MM.1S (cell line): ENCODE measurements around the gene TCF7L2.

Source experiments
- DNase-seq: peaks from one replicate; pipeline ENCODE4 v3.0.0-alpha.2; 2015
- H2AFZ ChIP-seq: fragments of 300-600 bp; sonication (generic); 2 replicates; pipeline ENCODE4 v1.6.0; 2016; ENCODE audit warnings: antibody characterized with exemption, low read length
- H3F3A ChIP-seq: fragments of 300-600 bp; sonication (generic); 2 replicates; pipeline ENCODE4 v1.6.1; 2016; ENCODE audit warnings: mild to moderate bottlenecking, antibody characterized with exemption, low read length, moderate library complexity, mixed read lengths; ENCODE audit not compliant: insufficient read depth
- H3K27ac ChIP-seq: fragments of 300-600 bp; sonication (generic); 2 replicates; pipeline ENCODE4 v1.5.1; 2016; ENCODE audit warnings: mild to moderate bottlenecking, low read length
- H3K27me3 ChIP-seq: fragments of 300-600 bp; sonication (generic); replicated peaks from 2 replicates; pipeline ENCODE4 v1.6.0; 2016; ENCODE audit warnings: low read length; ENCODE audit not compliant: insufficient read depth
- H3K36me3 ChIP-seq: fragments of 300-600 bp; sonication (generic); replicated peaks from 2 replicates; pipeline ENCODE4 v1.6.1; 2016; ENCODE audit warnings: mild to moderate bottlenecking, low read length, mixed read lengths; ENCODE audit not compliant: insufficient read depth
- H3K4me1 ChIP-seq: fragments of 300-600 bp; sonication (generic); 2 replicates; pipeline ENCODE4 v1.6.1; 2016; ENCODE audit warnings: low read length, mixed read lengths
- H3K4me2 ChIP-seq: fragments of 300-600 bp; sonication (generic); 2 replicates; pipeline ENCODE4 v1.6.0; 2016; ENCODE audit warnings: low read depth, low read length
- H3K4me3 ChIP-seq: fragments of 300-600 bp; sonication (generic); 2 replicates; pipeline ENCODE4 v1.5.1; 2016; ENCODE audit warnings: low read length, mixed read lengths
- H3K79me2 ChIP-seq: fragments of 300-600 bp; sonication (generic); 2 replicates; pipeline ENCODE4 v1.6.1; 2016; ENCODE audit warnings: mixed run types, low read length, mixed read lengths
- H3K9ac ChIP-seq: fragments of 300-600 bp; sonication (generic); 2 replicates; pipeline ENCODE4 v1.6.1; 2016; ENCODE audit warnings: low read length, mixed read lengths
- H3K9me2 ChIP-seq: fragments of 300-600 bp; sonication (generic); replicated peaks from 2 replicates; pipeline ENCODE4 v1.6.1; 2016; ENCODE audit warnings: mild to moderate bottlenecking, low read length, mixed read lengths; ENCODE audit not compliant: insufficient read depth
- H3K9me3 ChIP-seq: fragments of 300-600 bp; sonication (generic); replicated peaks from 2 replicates; pipeline ENCODE4 v1.6.1; 2016; ENCODE audit warnings: mild to moderate bottlenecking, low read length, mixed read lengths; ENCODE audit not compliant: insufficient read depth
- H4K20me1 ChIP-seq: fragments of 300-600 bp; sonication (generic); 2 replicates; pipeline ENCODE4 v1.6.1; 2016; ENCODE audit warnings: mild to moderate bottlenecking, low read length, moderate library complexity, mixed read lengths; ENCODE audit not compliant: insufficient read depth
- CTCF ChIP-seq: fragments of 300-600 bp; sonication (generic); IDR thresholded peaks from 2 replicates; pipeline ENCODE4 v1.5.1; 2016; ENCODE audit warnings: antibody characterized with exemption, low read length, mixed read lengths
- EZH2 ChIP-seq: fragments of 300-600 bp; sonication (generic); optimal IDR thresholded peaks from 2 replicates; pipeline ENCODE3; 2017; ENCODE audit warnings: low read depth, mild to moderate bottlenecking, antibody characterized with exemption, low read length, mixed read lengths
- EZH2phosphoT487 ChIP-seq: fragments of 300-600 bp; sonication (generic); IDR thresholded peaks from 2 replicates; pipeline ENCODE4 v1.6.1; 2018; ENCODE audit warnings: antibody characterized with exemption, low read length

The TCF7L2 gene

DNA sequence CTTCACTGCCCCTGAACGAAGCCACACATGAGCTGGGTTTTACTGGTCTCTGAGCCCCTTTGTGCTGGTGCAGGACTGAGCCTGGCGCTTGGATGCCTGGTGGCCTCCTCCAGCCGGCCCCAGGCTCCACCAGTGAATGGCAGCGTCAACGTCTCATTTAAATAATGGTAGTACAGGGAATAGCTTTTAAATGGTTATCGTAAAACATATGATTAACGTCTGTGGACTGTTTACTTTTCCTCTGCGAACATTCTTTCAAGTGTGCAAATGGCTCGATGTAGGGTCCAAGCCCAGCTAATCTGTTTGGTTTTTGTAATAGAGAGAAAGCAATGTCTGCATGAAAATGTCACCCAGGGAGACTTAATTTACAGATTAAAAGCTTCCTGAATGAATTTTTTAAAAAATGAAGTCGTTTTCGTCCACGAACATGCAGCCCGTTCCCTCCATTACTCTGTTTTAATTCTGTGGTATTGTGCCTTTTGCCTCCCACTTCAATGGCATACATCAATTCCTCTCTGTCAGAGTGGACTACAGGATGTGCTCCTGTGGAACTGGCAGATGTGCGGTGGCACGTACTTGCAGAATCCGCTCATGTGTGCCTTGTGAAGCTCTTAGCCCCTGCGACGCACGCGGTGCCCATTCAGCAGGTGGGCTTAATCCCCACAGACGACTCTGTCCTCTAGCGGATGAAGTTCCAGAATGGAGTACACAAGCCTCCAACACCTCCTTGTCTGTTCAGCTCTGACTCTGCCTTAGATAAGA lies 192.7 kb downstream of the TCF7L2 start:
- Histone ChIP-seq H3K36me3 (no peaks in the 10 kb centered on the region), H3K9me2 (no peaks in the 10 kb centered on the region), H3K9ac (no peak overlapping the region), H4K20me1 (no peaks in the 10 kb centered on the region), H3K27ac (no peak overlapping the region), H3K4me1 (no peaks in the 10 kb centered on the region), H2AFZ (no peak overlapping the region), H3K79me2 (no peaks in the 10 kb centered on the region), H3K27me3 (no peaks in the 10 kb centered on the region; the same call in 1 of the 2 replicates), H3F3A (no peaks in the 10 kb centered on the region), H3K4me3 (no peak overlapping the region), H3K9me3 (no peaks in the 10 kb centered on the region), H3K4me2 (no peak overlapping the region)
- TF ChIP-seq EZH2 (no peak), CTCF (no peak), EZH2phosphoT487 (no peak)
- DNase-seq, result no peak

DNA sequence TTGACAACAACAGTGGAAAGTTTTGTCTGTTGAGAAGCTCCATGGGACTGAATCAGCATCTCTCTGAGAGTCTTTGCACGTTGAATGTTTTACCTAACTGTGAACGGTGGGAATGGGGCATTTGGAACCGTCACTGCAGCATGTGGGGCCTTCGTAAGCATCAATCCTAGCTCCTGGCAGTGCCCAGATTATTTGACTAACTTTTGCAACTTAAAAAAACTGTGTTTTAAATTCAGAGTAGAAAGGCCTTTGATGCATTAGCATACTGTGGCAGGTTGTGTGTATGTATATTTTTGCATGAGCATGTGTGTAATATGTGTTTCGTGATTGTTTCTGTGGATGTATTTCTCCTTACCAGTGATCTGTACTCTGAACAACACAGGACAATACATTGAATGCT lies 194.5 kb downstream of the TCF7L2 start:
- Histone ChIP-seq H3K79me2 (no peaks in the 10 kb centered on the region), H4K20me1 (no peaks in the 10 kb centered on the region), H3K27ac (no peak overlapping the region), H2AFZ (no peak overlapping the region), H3F3A (no peaks in the 10 kb centered on the region), H3K27me3 (no peaks in the 10 kb centered on the region), H3K9me3 (no peaks in the 10 kb centered on the region), H3K36me3 (no peaks in the 10 kb centered on the region), H3K4me2 (no peak overlapping the region), H3K9ac (no peak overlapping the region), H3K4me3 (no peak overlapping the region), H3K9me2 (no peaks in the 10 kb centered on the region), H3K4me1 (no peaks in the 10 kb centered on the region)
- TF ChIP-seq CTCF (no peak), EZH2 (no peak), EZH2phosphoT487 (no peak)
- no peak for DNase-seq

- Histone ChIP-seq H2AFZ (no peak overlapping the region), H4K20me1 (no peaks in the 10 kb centered on the region), H3K27ac (no peak overlapping the region), H3K4me3 (no peak overlapping the region), H3K79me2 (no peaks in the 10 kb centered on the region), H3K4me2 (no peak overlapping the region), H3K9ac (no peak overlapping the region), H3F3A (no peaks in the 10 kb centered on the region), H3K27me3 (no peaks in the 10 kb centered on the region), H3K4me1 (no peaks in the 10 kb centered on the region), H3K9me3 (no peaks in the 10 kb centered on the region), H3K9me2 (no peaks in the 10 kb centered on the region), H3K36me3 (no peaks in the 10 kb centered on the region)
- TF ChIP-seq CTCF (no peak), EZH2phosphoT487 (no peak), EZH2 (no peak)
- DNase-seq, result no peak
Measured at GRCh38 chr10:113148071-113148825, 198.2 kb downstream of the TCF7L2 start.
